ENCODE measurements around the gene RASA3.
A peak's percentile ranks its signal among the peaks of the same experiment; 100 is the strongest.

The RASA3 gene

DNA sequence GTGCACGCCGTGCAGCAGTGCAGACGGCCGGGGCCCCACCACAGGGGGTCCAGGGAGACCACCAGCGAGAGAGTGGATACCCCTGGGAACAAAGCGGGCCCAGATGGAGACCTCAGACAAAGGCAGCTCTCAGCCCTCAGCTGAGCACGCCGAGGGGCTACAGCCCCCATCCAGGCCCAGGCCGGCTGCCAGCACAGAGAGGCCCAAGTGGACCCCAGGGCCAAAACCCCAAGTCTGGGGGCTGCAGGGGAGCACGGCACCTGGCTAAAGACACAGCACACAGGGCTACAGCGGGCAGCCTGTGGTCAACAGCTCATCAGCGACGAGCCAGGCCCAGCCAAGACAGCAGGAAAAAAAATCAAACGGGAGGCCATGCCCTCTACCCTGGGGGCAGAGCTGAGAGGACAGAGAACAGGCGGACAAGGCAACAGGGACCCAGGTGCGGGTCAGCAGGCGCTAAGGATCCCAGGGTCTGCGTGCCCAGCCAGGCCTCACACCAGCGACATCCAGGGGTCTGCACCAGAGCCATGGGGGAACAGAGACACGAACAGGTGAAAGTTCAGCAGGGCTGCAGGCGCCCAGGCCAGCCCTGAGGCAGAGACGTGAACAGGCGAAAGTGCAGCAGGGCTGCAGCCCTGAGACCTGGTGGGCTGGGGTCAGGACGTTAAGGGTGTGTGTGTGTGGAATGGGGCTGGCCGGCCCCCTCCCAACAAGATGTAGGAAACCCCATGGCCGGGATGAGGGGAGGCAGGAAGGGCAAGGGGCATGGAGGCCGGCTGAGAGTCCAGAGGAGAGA, 34.3 kb downstream of the RASA3 start:
- DNase-seq, result no peak

DNA sequence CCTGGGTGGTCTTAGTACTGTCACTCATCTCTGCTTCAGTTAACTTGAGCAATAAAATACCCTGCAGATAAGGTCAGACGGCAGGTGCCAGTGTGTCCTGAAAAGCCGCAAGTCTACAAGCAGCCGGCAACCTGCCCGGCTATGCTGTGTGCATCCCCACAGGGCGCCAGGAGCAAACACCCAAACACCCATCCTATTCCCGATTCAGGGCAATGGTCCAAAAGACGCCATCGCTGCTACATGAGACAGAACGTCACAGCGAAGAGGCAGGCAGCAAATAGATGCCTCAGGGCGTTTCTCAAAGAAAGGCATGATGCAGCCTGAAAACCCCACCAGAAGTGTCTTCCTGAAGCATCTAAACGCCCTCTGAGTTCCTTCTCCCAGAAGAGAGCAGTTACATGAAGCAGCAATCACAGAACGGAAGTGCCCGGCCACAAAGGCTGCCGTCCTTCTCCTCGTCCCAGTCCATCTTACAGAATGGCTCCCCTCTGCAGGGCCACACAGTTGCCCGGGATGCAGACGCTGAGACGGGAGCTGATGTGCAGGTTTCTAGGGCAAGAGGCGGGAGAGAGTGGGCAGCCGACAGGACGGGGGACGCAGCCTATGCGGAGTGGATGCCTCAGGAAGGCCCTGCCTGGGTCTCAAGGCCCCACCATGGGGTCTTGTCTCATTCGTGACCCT, 35.1 kb downstream of the RASA3 start:
- DNase-seq, result peak; percentile 58

GRCh38 chr13:114096811-114097211, 35.6 kb downstream of the RASA3 start:
- no peak for DNase-seq

DNA sequence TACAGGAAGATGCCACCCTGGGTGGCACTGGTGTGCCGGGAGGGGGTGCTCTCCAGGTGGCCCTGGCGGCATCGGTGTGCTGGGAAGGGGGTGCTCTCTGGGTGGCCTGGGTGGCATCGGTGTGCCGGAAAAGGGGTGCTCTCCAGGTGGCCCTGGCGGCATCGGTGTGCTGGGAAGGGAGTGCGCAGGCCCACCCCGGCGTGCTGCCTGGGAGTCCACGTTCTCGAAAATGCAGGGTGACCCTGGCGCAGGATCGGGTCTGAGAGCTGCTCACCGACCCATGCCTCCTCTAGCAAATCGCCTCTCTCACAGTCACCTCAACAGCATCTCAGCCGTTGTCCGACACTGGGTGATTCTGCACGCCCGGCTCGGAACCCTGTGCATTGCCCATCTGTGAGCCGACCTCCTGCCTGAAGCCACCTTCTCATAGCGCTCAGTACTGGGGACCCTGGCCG, 36.4 kb downstream of the RASA3 start:
- DNase-seq, result no peak

DNA sequence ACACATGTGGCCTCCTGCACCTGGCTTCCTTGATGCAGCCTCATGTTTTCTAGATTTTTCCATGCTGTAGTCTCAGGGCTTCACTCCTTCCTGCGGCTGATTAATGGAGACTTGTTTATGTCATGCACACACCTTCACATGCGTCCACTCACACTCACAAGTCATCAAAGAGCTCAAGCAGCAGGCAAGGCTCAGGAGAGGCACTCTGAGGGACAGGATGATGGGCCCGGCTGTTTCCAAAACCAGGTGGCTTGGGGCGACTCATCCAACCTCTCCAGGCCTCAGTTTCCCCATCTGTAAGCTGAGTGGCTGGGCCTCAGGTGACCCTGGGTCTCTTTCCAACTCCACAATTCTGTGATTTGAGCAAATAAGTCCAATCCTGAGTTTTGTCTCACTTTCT, 36.9 kb downstream of the RASA3 start:
- no peak for DNase-seq

DNA sequence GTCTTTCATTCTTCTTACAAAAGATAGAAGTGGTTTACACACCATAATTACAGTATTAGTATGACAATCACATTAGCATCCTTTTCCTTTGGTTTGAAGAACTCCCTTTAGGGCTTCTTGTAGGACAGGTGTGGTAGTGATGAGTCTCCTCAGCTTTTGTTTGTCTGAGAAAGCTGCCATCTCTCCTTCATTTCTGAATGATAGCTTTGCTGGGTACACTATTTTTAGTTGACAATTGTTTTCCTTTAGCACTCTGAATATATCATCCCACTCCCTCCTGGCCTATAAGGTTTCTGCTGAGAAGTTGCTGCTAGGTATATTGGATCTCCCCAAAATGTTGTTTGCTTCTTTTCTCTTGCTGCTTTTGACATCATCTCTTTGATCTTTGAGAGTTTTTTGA, 39.3 kb downstream of the RASA3 start:
- no peak for DNase-seq

DNA sequence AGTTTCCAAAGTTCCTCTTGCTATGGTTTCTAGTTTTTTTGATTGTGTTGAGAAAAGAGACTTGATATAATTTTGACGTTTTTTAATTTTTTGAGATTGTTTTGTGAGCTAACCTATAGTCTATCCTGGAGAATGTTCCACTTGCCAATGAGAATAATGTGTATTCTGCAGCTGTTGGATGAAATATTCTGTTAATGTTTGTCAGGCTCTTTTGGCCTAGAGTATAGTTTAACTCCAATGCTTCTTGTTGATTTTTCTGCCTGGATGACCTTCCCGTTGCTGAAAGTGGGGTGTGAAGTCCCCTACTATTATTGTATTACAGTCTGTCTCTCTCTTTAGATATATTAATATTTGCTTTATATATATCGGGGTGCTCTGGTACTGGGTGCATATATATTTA, 40.0 kb downstream of the RASA3 start:
- no peak for DNase-seq

DNA sequence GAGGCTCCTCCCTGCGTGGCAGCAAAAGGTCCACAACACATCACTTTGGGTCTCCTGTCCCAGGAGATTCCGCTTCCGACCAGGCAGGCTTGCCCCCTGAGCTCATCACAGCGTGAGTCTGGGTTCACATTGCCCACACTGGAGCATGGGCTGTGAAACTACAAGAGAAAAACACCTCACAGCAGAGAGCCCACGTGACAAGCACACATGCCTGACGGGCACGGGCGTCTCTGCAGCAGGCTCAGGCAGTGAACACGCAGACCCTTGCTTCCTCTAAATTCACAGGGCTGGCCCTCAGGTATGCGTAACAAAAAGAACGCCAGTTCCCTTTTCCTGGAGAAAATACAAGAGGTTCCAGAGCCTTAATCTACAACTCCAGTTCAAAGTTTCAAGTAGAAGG, 41.9 kb downstream of the RASA3 start:
- no peak for DNase-seq

- peak; percentile 36 for DNase-seq
Measured at GRCh38 chr13:114089751-114090400, 42.5 kb downstream of the RASA3 start.

GRCh38 chr13:114089341-114089740, 43.1 kb downstream of the RASA3 start:
- DNase-seq, result no peak

GRCh38 chr13:114088863-114089262, 43.6 kb downstream of the RASA3 start:
- DNase-seq, result no peak

DNA sequence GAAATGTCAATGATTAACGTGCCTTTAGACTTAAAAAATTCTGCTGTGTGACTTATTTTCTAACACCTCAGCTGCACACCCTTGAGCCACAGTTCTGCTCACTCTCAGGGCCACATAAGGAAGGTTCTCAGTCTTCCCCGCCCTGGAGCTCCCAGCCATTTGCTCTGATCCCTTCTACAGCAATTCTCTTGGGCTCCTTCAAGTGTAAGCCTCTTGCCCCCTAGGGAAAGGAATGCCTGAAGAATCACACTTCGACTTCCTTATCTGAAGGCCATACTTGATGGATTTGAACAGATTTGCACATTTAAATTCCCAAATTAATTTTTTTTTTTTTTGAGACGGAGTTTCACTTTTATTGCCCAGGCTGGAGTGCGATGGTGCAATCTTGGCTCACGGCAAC, 44.2 kb downstream of the RASA3 start:
- no peak for DNase-seq

DNA sequence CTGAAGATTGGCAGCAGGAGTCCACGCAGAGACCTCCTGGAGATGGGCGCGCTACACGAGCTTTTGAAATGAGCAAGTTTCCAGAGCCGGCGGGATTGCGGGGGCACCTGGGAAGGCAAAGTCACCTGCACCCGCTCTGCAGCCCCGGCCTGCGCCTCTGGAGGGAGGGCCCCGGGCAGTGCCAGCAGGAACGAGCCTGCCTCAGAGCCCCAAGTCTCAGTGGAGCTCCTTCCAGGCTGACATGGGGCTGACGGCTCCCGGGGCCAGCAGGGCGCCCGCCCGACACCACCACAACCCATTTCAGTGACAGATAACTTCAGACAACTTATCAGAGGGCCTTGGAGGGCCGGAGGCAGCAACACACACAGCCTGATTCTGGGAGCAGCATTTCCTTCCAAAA, 45.0 kb downstream of the RASA3 start:
- DNase-seq, result no peak

GRCh38 chr13:114082849-114083645, 49.4 kb downstream of the RASA3 start:
- DNase-seq, result no peak

- DNase-seq, result peak; percentile 79
Measured at GRCh38 chr13:114081761-114082681, 50.4 kb downstream of the RASA3 start.

GRCh38 chr13:114080739-114081561, 51.5 kb downstream of the RASA3 start:
- no peak for DNase-seq

- DNase-seq, result no peak
Measured at GRCh38 chr13:114079601-114080536, 52.6 kb downstream of the RASA3 start.

DNA sequence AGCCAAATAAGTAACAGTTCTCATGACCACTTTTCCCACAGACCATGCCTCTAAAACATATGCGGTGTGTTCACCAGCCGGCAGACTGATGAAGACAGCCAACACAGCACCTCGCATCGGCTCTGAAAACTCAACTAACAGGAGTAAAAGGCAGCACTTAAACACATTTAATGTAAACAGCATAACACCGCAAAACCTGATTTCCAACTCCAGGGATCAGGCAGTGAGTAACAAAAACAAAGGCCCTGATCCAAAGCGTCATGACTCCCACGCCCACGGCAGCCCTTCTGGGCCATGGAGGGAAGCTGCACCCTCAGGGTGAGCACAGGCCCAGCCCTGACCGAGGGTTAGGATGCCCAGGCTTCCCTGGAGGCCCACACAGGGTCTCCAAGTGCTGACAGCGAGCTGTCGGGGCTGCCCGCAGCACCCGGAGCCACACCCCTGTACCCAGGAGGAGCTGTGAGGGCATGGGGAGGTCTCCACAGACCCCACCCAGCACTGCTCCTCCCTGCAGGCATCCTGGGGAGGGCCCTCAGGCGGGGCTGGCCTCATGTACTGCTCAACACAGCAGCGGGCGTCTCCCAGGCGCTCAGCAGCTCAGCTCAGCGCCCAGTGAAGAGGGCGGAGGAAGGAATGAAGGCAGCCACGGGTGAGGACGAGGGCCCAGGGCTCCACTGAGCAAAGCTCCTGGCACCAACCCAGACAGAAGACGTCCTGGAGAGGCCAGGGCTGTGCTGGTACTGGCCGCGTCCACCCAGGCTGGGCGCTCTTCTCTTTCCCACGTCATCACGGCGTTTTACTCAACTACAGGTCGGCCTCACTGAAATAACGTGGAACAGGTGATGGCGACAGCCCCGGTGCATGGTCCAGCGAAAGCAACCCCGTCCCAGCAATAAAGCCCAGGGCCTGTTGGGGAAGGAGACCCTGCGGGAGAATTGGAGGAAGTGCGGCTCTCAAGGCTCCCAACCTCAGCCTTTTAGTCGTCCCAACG, 53.7 kb downstream of the RASA3 start:
- no peak for DNase-seq

- peak; percentile 86 for DNase-seq
Measured at GRCh38 chr13:114077933-114078325, 54.5 kb downstream of the RASA3 start.
